Measurements from ENCODE around the gene CDC34. TPM values are rescaled to one million over a fixed set of nuclear protein-coding genes. Genes with fewer than 3 reads are reported as not detected.

The CDC34 gene
- total and polyA plus RNA-seq, 4 donors, result 19.2 to 83.8 (median 41.7) TPM

DNA sequence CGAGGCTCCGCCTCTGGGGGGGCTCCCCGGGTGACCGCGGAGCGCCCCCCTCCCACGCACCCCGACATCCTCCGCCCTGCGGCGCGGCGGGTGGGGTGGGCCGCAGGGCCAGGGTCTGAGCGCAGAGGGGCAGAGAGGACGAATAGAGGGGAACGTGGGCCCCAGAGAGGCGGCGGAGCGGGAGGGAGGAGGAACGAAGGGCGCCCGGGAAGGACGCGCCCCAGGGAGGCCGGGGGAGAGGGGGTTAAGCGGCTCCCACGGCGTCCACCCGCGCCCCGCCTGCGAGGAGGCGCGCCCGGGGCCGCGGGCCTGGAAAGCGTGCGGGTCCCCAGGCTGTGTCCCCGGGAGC is 59.2 kb downstream of the CDC34 start:
- Histone ChIP-seq H3K9ac (ENCODE audit: low read depth in 1 of 2, low read length in 2 of 2) (no peak overlapping the region), H3K27me3 (ENCODE audit: control insufficient read depth in 4 of 4, insufficient read depth in 4 of 4, low read length in 3 of 4) (peaks cover 0 to 15% (median 2%) of the 10 kb centered on the region in 4 donors), H3K36me3 (ENCODE audit: control insufficient read depth in 4 of 4, insufficient read depth in 3 of 4, low read depth in 1 of 4, low read length in 3 of 4) (no peaks in the 10 kb centered on the region), H3K4me1 (ENCODE audit: control insufficient read depth in 4 of 4, insufficient read depth in 4 of 4, low read length in 3 of 4) (peaks cover 0 to 7% (median 2%) of the 10 kb centered on the region in 4 donors), H3K9me3 (ENCODE audit: control insufficient read depth in 4 of 4, low read length in 3 of 4) (no peaks in the 10 kb centered on the region), H3K27ac (ENCODE audit: low read depth in 1 of 2, low read length in 2 of 2) (no peak overlapping the region), H3K4me3 (ENCODE audit: low read depth in 1 of 3, low read length in 3 of 3) (peak overlapping the region in 1 of 3 donors; percentile 6)
- WGBS, result 11% methylated on average over 41 of the region's 41 CpGs
- DNase-seq (ENCODE audit: low spot score), result no peak
- TF ChIP-seq RAD21 (IDR thresholded peaks at IDR 0.05), result no peak
- TF ChIP-seq NR2F2 (IDR thresholded peaks at IDR 0.05), result no peak
- TF ChIP-seq, protein P1, sequence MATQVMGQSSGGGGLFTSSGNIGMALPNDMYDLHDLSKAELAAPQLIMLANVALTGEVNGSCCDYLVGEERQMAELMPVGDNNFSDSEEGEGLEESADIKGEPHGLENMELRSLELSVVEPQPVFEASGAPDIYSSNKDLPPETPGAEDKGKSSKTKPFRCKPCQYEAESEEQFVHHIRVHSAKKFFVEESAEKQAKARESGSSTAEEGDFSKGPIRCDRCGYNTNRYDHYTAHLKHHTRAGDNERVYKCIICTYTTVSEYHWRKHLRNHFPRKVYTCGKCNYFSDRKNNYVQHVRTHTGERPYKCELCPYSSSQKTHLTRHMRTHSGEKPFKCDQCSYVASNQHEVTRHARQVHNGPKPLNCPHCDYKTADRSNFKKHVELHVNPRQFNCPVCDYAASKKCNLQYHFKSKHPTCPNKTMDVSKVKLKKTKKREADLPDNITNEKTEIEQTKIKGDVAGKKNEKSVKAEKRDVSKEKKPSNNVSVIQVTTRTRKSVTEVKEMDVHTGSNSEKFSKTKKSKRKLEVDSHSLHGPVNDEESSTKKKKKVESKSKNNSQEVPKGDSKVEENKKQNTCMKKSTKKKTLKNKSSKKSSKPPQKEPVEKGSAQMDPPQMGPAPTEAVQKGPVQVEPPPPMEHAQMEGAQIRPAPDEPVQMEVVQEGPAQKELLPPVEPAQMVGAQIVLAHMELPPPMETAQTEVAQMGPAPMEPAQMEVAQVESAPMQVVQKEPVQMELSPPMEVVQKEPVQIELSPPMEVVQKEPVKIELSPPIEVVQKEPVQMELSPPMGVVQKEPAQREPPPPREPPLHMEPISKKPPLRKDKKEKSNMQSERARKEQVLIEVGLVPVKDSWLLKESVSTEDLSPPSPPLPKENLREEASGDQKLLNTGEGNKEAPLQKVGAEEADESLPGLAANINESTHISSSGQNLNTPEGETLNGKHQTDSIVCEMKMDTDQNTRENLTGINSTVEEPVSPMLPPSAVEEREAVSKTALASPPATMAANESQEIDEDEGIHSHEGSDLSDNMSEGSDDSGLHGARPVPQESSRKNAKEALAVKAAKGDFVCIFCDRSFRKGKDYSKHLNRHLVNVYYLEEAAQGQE (IDR thresholded peaks at IDR 0.05), result no peak
- no peak for TF ChIP-seq SP1 (IDR thresholded peaks at IDR 0.05)
- TF ChIP-seq YY1 (IDR thresholded peaks at IDR 0.05), result no peak
- TF ChIP-seq, protein P2, sequence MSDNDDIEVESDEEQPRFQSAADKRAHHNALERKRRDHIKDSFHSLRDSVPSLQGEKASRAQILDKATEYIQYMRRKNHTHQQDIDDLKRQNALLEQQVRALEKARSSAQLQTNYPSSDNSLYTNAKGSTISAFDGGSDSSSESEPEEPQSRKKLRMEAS (IDR thresholded peaks at IDR 0.05), result no peak
- TF ChIP-seq RXRA (IDR thresholded peaks at IDR 0.05), result no peak
- TF ChIP-seq EGR1 (IDR thresholded peaks at IDR 0.05; ENCODE audit: low read depth in 2 of 2), result no peak
- TF ChIP-seq JUND (IDR thresholded peaks at IDR 0.05), result no peak
- TF ChIP-seq FOXA1 (IDR thresholded peaks at IDR 0.05), result no peak
- no peak for TF ChIP-seq HNF4G (IDR thresholded peaks at IDR 0.05)
- TF ChIP-seq FOXA2 (IDR thresholded peaks at IDR 0.05), result no peak
- no peak for TF ChIP-seq HNF4A (conservative IDR thresholded peaks at IDR 0.05)
- no peak for TF ChIP-seq TAF1 (conservative IDR thresholded peaks at IDR 0.05)
- TF ChIP-seq, protein P3, sequence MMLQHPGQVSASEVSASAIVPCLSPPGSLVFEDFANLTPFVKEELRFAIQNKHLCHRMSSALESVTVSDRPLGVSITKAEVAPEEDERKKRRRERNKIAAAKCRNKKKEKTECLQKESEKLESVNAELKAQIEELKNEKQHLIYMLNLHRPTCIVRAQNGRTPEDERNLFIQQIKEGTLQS (IDR thresholded peaks at IDR 0.05), result no peak
- TF ChIP-seq GABPA (IDR thresholded peaks at IDR 0.05 in 1 of 2, conservative IDR thresholded peaks at IDR 0.05 in 1 of 2), result no peak
- TF ChIP-seq, protein P4, sequence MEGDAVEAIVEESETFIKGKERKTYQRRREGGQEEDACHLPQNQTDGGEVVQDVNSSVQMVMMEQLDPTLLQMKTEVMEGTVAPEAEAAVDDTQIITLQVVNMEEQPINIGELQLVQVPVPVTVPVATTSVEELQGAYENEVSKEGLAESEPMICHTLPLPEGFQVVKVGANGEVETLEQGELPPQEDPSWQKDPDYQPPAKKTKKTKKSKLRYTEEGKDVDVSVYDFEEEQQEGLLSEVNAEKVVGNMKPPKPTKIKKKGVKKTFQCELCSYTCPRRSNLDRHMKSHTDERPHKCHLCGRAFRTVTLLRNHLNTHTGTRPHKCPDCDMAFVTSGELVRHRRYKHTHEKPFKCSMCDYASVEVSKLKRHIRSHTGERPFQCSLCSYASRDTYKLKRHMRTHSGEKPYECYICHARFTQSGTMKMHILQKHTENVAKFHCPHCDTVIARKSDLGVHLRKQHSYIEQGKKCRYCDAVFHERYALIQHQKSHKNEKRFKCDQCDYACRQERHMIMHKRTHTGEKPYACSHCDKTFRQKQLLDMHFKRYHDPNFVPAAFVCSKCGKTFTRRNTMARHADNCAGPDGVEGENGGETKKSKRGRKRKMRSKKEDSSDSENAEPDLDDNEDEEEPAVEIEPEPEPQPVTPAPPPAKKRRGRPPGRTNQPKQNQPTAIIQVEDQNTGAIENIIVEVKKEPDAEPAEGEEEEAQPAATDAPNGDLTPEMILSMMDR (IDR thresholded peaks at IDR 0.05; ENCODE audit: low read depth, low read length, missing input control), result no peak
- TF ChIP-seq, protein P5, sequence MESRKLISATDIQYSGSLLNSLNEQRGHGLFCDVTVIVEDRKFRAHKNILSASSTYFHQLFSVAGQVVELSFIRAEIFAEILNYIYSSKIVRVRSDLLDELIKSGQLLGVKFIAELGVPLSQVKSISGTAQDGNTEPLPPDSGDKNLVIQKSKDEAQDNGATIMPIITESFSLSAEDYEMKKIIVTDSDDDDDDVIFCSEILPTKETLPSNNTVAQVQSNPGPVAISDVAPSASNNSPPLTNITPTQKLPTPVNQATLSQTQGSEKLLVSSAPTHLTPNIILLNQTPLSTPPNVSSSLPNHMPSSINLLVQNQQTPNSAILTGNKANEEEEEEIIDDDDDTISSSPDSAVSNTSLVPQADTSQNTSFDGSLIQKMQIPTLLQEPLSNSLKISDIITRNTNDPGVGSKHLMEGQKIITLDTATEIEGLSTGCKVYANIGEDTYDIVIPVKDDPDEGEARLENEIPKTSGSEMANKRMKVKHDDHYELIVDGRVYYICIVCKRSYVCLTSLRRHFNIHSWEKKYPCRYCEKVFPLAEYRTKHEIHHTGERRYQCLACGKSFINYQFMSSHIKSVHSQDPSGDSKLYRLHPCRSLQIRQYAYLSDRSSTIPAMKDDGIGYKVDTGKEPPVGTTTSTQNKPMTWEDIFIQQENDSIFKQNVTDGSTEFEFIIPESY (IDR thresholded peaks at IDR 0.05), result no peak

Data from liver (tissue), 9 donors.